OCI-LY1 (cell line): ENCODE data around the gene SLC35B2.

Experiments used
- H2AFZ ChIP-seq: fragments of 200-600 bp; sonication (generic), shearing (Covaris generic); 2 replicates; pipeline ENCODE4 v1.6.0; 2014; ENCODE audit warnings: antibody characterized with exemption, mild to moderate bottlenecking, low read length
- H3F3A ChIP-seq: fragments of 200-600 bp; sonication (generic), shearing (Covaris generic); 2 replicates; pipeline ENCODE4 v1.6.0; 2014; ENCODE audit warnings: mild to moderate bottlenecking, antibody characterized with exemption, low read length, moderate library complexity; ENCODE audit not compliant: insufficient read depth
- H3K27ac ChIP-seq: fragments of 200-600 bp; sonication (generic); 2 replicates; pipeline ENCODE4 v1.5.1; 2014; ENCODE audit warnings: low read length, mixed run types, mild to moderate bottlenecking, low read depth; ENCODE audit not compliant: poor library complexity, severe bottlenecking
- H3K27me3 ChIP-seq: fragments of 200-600 bp; sonication (generic); 2 replicates; pipeline ENCODE4 v1.6.0; 2014; ENCODE audit warnings: antibody characterized with exemption, mild to moderate bottlenecking, low read length, moderate library complexity; ENCODE audit not compliant: insufficient read depth
- H3K36me3 ChIP-seq: fragments of 200-600 bp; sonication (generic); 2 replicates; pipeline ENCODE4 v1.6.1; 2014; ENCODE audit warnings: mild to moderate bottlenecking, antibody characterized with exemption, low read length, moderate library complexity, mixed read lengths; ENCODE audit not compliant: insufficient read depth
- H3K4me1 ChIP-seq: fragments of 200-600 bp; sonication (generic); 2 replicates; pipeline ENCODE4 v1.5.1; 2014; ENCODE audit warnings: mild to moderate bottlenecking, low read length, moderate library complexity; ENCODE audit not compliant: insufficient read depth, severe bottlenecking
- H3K4me2 ChIP-seq: fragments of 200-600 bp; sonication (generic), shearing (Covaris generic); 2 replicates; pipeline ENCODE4 v1.6.1; 2014; ENCODE audit warnings: low read length
- H3K4me3 ChIP-seq: fragments of 200-600 bp; sonication (generic); 2 replicates; pipeline ENCODE4 v1.5.1; 2014; ENCODE audit warnings: low read length, low read depth, mild to moderate bottlenecking, mixed read lengths; ENCODE audit not compliant: poor library complexity, severe bottlenecking
- H3K79me2 ChIP-seq: fragments of 200-600 bp; shearing (Covaris generic); 2 replicates; pipeline ENCODE4 v1.6.1; 2016; ENCODE audit warnings: mixed run types, low read length, mixed read lengths; ENCODE audit not compliant: insufficient read depth
- H3K9ac ChIP-seq: fragments of 200-600 bp; sonication (generic), shearing (Covaris generic); 2 replicates; pipeline ENCODE4 v1.6.1; 2014; ENCODE audit warnings: mild to moderate bottlenecking, low read length, mixed read lengths
- H3K9me2 ChIP-seq: fragments of 200-600 bp; sonication (generic), shearing (Covaris generic); 2 replicates; pipeline ENCODE4 v1.6.1; 2014; ENCODE audit warnings: low read depth, mild to moderate bottlenecking, low read length, mixed read lengths
- H3K9me3 ChIP-seq: fragments of 200-600 bp; shearing (Covaris generic); 2 replicates; pipeline ENCODE4 v1.6.1; 2014; ENCODE audit warnings: low read length, mixed read lengths
- H4K20me1 ChIP-seq: fragments of 200-600 bp; sonication (generic), shearing (Covaris generic); 2 replicates; pipeline ENCODE4 v1.6.0; 2016; ENCODE audit warnings: mild to moderate bottlenecking, low read length; ENCODE audit not compliant: insufficient read depth
- EZH2 ChIP-seq: fragments of 200-600 bp; sonication (generic), shearing (Covaris generic); IDR thresholded peaks from 2 replicates; pipeline ENCODE4 v1.8.0; 2017; ENCODE audit warnings: borderline replicate concordance, mixed run types, mild to moderate bottlenecking, antibody characterized with exemption, low read length, moderate library complexity, mixed read lengths
- TF ChIP-seq, protein P1 (sequence below): fragments of 200-600 bp; sonication (generic), shearing (Covaris generic); IDR thresholded peaks from 2 replicates; pipeline ENCODE4 v1.5.1; 2017; ENCODE audit warnings: mild to moderate bottlenecking, antibody characterized with exemption, low read length, moderate library complexity, mixed read lengths

Gene SLC35B2

GRCh38 chr6:44298864-44299263, 41.5 kb upstream of the SLC35B2 start:
- H3K9me3 ChIP-seq, result no peaks in the 10 kb centered on the region
- no peak overlapping the region for H3K27ac ChIP-seq
- no peak overlapping the region for H2AFZ ChIP-seq
- no peaks in the 10 kb centered on the region for H4K20me1 ChIP-seq
- H3K9me2 ChIP-seq, result no peaks in the 10 kb centered on the region
- no peak overlapping the region for H3K9ac ChIP-seq
- H3K79me2 ChIP-seq, result no peaks in the 10 kb centered on the region
- no peak overlapping the region for H3K4me2 ChIP-seq
- no peak overlapping the region for H3K4me3 ChIP-seq
- no peaks in the 10 kb centered on the region for H3K27me3 ChIP-seq
- H3F3A ChIP-seq, result no peaks in the 10 kb centered on the region
- peaks cover 35% of the 10 kb centered on the region for H3K36me3 ChIP-seq
- H3K4me1 ChIP-seq, result no peaks in the 10 kb centered on the region
- TF ChIP-seq, protein P1, sequence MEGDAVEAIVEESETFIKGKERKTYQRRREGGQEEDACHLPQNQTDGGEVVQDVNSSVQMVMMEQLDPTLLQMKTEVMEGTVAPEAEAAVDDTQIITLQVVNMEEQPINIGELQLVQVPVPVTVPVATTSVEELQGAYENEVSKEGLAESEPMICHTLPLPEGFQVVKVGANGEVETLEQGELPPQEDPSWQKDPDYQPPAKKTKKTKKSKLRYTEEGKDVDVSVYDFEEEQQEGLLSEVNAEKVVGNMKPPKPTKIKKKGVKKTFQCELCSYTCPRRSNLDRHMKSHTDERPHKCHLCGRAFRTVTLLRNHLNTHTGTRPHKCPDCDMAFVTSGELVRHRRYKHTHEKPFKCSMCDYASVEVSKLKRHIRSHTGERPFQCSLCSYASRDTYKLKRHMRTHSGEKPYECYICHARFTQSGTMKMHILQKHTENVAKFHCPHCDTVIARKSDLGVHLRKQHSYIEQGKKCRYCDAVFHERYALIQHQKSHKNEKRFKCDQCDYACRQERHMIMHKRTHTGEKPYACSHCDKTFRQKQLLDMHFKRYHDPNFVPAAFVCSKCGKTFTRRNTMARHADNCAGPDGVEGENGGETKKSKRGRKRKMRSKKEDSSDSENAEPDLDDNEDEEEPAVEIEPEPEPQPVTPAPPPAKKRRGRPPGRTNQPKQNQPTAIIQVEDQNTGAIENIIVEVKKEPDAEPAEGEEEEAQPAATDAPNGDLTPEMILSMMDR, result no peak
- TF ChIP-seq EZH2, result no peak

DNA sequence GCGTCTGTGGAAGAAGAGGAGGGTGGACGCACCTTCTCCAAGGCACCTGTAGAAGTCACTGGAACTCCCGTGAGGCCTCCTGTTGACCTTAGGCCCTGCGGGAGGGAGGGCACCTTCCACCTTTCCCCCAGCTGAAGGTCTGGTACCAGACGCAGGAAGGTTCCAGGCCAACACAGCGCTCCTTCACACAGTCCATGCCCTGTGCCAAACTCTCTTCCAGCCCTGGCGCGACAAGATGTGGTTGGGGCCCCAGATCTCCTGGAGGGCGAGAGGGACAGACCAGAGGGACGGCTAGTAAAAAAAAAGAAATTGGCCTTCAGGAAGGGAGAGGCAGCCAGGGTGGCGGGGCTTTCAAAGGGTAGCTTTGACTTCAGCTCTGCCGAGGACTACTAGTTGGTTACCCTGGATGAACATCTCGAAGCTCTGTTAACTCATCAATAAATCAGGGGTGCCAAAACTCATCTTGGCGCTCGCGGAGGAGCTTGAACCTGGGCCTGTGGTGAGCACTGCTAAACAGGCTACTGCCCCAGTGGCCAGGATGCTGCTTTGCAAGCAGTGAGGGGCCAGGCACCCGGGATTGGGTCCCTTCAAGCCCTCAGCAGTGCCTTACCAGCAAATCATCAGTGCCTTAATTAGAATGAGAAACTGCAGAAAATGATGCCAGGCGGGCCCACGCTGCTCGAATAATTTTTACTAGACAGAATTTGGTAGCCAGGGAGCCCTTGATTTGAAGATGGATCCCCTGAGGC, 40.9 kb upstream of the SLC35B2 start:
- H3K27ac ChIP-seq, result no peak overlapping the region
- no peaks in the 10 kb centered on the region for H4K20me1 ChIP-seq
- no peaks in the 10 kb centered on the region for H3K4me1 ChIP-seq
- no peaks in the 10 kb centered on the region for H3K9me2 ChIP-seq
- no peaks in the 10 kb centered on the region for H3K9me3 ChIP-seq
- no peaks in the 10 kb centered on the region for H3K27me3 ChIP-seq
- H3K4me2 ChIP-seq, result no peak overlapping the region
- H3K79me2 ChIP-seq, result no peaks in the 10 kb centered on the region
- H3K36me3 ChIP-seq, result peaks cover 29% of the 10 kb centered on the region
- no peak overlapping the region for H3K4me3 ChIP-seq
- TF ChIP-seq, protein P1, result no peak
- no peaks in the 10 kb centered on the region for H3F3A ChIP-seq
- no peak overlapping the region for H2AFZ ChIP-seq
- H3K9ac ChIP-seq, result no peak overlapping the region

GRCh38 chr6:44297063-44298038, 40.0 kb upstream of the SLC35B2 start:
- no peaks in the 10 kb centered on the region for H3F3A ChIP-seq
- no peak overlapping the region for H3K9ac ChIP-seq
- H3K4me1 ChIP-seq, result no peaks in the 10 kb centered on the region
- H3K9me2 ChIP-seq, result no peaks in the 10 kb centered on the region
- no peaks in the 10 kb centered on the region for H3K9me3 ChIP-seq
- no peaks in the 10 kb centered on the region for H4K20me1 ChIP-seq
- no peak overlapping the region for H3K27ac ChIP-seq
- peaks cover 21% of the 10 kb centered on the region for H3K36me3 ChIP-seq
- no peak overlapping the region for H2AFZ ChIP-seq
- TF ChIP-seq, protein P1, result no peak
- no peak for TF ChIP-seq EZH2
- peaks cover 2% of the 10 kb centered on the region; the same call in 1 of the 2 replicates for H3K27me3 ChIP-seq
- H3K79me2 ChIP-seq, result no peaks in the 10 kb centered on the region
- H3K4me3 ChIP-seq, result no peak overlapping the region
- H3K4me2 ChIP-seq, result no peak overlapping the region
